Loucy (cell line): ENCODE results near the gene DAPL1.

Experiments used
- H2AFZ ChIP-seq: fragments of 200-600 bp; sonication (generic); 2 replicates; pipeline ENCODE4 v1.6.0; 2016; ENCODE audit warnings: antibody characterized with exemption, mild to moderate bottlenecking, low read length, moderate library complexity
- H3F3A ChIP-seq: fragments of 200-600 bp; 2 replicates; pipeline ENCODE4 v1.6.0; 2016; ENCODE audit warnings: antibody characterized with exemption, low read depth, mild to moderate bottlenecking
- H3K27me3 ChIP-seq: fragments of 200-600 bp; sonication (generic); 2 replicates; pipeline ENCODE4 v1.6.1; 2014; ENCODE audit warnings: low read length, mild to moderate bottlenecking; ENCODE audit not compliant: insufficient read depth, poor library complexity, severe bottlenecking
- H3K36me3 ChIP-seq: fragments of 200-600 bp; sonication (generic); 2 replicates; pipeline ENCODE4 v1.6.1; 2016; ENCODE audit warnings: low read length; ENCODE audit not compliant: insufficient read depth
- H3K4me1 ChIP-seq: fragments of 200-600 bp; sonication (generic); 2 replicates; pipeline ENCODE4 v1.5.1; 2014; ENCODE audit warnings: low read length, mild to moderate bottlenecking; ENCODE audit not compliant: insufficient read depth, poor library complexity, severe bottlenecking
- H3K4me2 ChIP-seq: fragments of 200-600 bp; sonication (generic); 2 replicates; pipeline ENCODE4 v1.6.0; 2014; ENCODE audit warnings: antibody characterized with exemption, low read length, low read depth, mild to moderate bottlenecking; ENCODE audit not compliant: poor library complexity, severe bottlenecking
- H3K4me3 ChIP-seq: fragments of 200-600 bp; sonication (generic); 2 replicates; pipeline ENCODE4 v1.5.1; 2014; ENCODE audit warnings: low read length, mild to moderate bottlenecking, mixed read lengths; ENCODE audit not compliant: poor library complexity, severe bottlenecking
- H3K79me2 ChIP-seq: fragments of 200-600 bp; sonication (generic); 2 replicates; pipeline ENCODE4 v1.6.1; 2014; ENCODE audit warnings: low read length; ENCODE audit not compliant: insufficient read depth
- H3K9ac ChIP-seq: fragments of 200-600 bp; sonication (generic); 2 replicates; pipeline ENCODE4 v1.6.0; 2014; ENCODE audit warnings: mild to moderate bottlenecking, low read depth, low read length, moderate library complexity; ENCODE audit not compliant: poor library complexity, severe bottlenecking
- H3K9me2 ChIP-seq: fragments of 200-600 bp; sonication (generic); replicated peaks from 2 replicates; pipeline ENCODE4 v1.6.1; 2016; ENCODE audit warnings: low read depth, low read length, mixed read lengths
- H3K9me3 ChIP-seq: fragments of 200-600 bp; sonication (generic); 2 replicates; pipeline ENCODE4 v1.6.1; 2014; ENCODE audit warnings: mild to moderate bottlenecking, antibody characterized with exemption, low read length, low read depth; ENCODE audit not compliant: insufficient read depth
- H4K20me1 ChIP-seq: fragments of 200-600 bp; sonication (generic); 2 replicates; pipeline ENCODE4 v1.6.0; 2014; ENCODE audit warnings: antibody characterized with exemption, low read length, mild to moderate bottlenecking; ENCODE audit not compliant: insufficient read depth, poor library complexity, severe bottlenecking
- CTCF ChIP-seq: fragments of 200-600 bp; sonication (generic); conservative IDR thresholded peaks from 2 replicates; pipeline ENCODE4 v1.5.1; 2014; ENCODE audit warnings: mild to moderate bottlenecking, antibody characterized with exemption, low read length
- EZH2phosphoT487 ChIP-seq: fragments of 200-600 bp; IDR thresholded peaks from 2 replicates; pipeline ENCODE4 v1.6.1; 2018; ENCODE audit warnings: antibody characterized with exemption, mild to moderate bottlenecking, moderate library complexity, borderline replicate concordance

Gene DAPL1

GRCh38 chr2:158762336-158762735 is 32.8 kb upstream of the DAPL1 start:
- H3K36me3 ChIP-seq = no peaks in the 10 kb centered on the region
- no peak overlapping the region for H3K4me3 ChIP-seq
- H4K20me1 ChIP-seq = no peaks in the 10 kb centered on the region
- no peak overlapping the region for H3K9ac ChIP-seq
- H3K4me2 ChIP-seq = no peak overlapping the region
- H3K9me3 ChIP-seq = no peaks in the 10 kb centered on the region
- no peaks in the 10 kb centered on the region for H3K9me2 ChIP-seq
- no peaks in the 10 kb centered on the region for H3K79me2 ChIP-seq
- H2AFZ ChIP-seq = no peak overlapping the region
- no peaks in the 10 kb centered on the region for H3K27me3 ChIP-seq
- H3K4me1 ChIP-seq = no peaks in the 10 kb centered on the region
- TF ChIP-seq EZH2phosphoT487 (no peak), CTCF (no peak)
- H3F3A ChIP-seq = no peaks in the 10 kb centered on the region

DNA sequence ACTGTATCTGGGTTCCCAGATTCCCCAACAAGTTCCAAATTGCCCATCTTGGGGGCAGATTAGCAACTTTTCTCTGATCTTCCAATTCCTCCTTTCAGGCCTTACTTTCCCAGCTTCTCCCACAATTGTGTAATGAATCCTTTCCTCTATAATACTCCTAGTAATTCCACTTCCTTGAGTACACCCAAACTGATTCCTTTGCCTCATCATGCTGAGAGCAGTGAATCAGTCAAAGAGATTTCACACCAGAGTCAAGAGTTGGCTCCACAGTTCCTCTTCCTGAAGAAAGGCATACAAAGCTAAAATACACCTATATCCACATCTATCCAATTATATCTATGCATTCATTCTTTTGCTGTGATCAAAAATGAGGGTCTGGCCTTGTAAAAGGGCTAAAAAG is 28.6 kb upstream of the DAPL1 start:
- no peaks in the 10 kb centered on the region for H3F3A ChIP-seq
- no peaks in the 10 kb centered on the region for H3K4me1 ChIP-seq
- no peak overlapping the region for H3K4me2 ChIP-seq
- H4K20me1 ChIP-seq = no peaks in the 10 kb centered on the region
- no peak for TF ChIP-seq CTCF
- TF ChIP-seq EZH2phosphoT487 = no peak
- no peaks in the 10 kb centered on the region for H3K9me2 ChIP-seq
- no peak overlapping the region for H3K4me3 ChIP-seq
- no peaks in the 10 kb centered on the region for H3K27me3 ChIP-seq
- H2AFZ ChIP-seq = no peak overlapping the region
- no peaks in the 10 kb centered on the region for H3K79me2 ChIP-seq
- no peaks in the 10 kb centered on the region for H3K9me3 ChIP-seq
- no peak overlapping the region for H3K9ac ChIP-seq
- H3K36me3 ChIP-seq = no peaks in the 10 kb centered on the region

DNA sequence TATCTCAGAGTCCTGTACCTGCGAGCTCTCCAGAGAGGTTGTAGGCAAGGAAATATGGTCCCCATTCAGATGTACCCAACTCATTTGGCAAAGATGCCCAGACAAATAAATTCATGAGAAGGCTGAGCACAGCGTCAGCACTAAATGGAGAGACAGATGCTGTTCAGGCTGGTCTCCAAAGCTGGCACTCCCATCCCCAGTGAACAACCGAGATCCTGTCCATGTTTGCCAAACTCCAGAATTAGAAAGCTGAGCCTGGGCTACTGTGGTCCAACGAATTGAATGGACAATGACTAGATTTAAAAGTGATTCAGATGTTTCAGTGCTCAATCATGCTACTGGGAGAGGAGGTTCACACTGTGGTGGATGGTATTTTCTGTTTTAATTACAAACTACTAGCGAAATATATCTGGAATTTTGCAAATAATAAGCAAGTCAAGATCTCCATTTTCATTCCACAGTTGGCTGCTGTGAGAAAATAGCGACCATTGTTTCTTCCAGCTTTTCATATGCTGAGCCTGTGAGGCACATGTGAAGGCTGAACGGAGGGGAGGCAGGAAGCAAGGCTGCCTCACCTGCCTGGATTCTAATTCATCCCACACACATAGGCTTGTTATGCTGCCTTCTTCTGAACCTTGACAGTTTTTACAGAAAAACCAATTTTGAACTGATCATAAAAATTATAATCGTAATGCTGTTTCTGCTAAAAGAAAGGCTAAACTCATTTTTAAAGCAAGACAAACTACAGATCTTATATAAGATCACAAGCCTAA is 22.6 kb upstream of the DAPL1 start:
- H3K9ac ChIP-seq = no peak overlapping the region
- H3K4me2 ChIP-seq = no peak overlapping the region

More for the DNA sequence above, 22.6 kb upstream of the DAPL1 start:
- Histone ChIP-seq H3K4me1 (no peaks in the 10 kb centered on the region), H3K9me3 (no peaks in the 10 kb centered on the region), H3K27me3 (no peaks in the 10 kb centered on the region), H3K79me2 (no peaks in the 10 kb centered on the region), H3K9me2 (no peaks in the 10 kb centered on the region), H2AFZ (no peak overlapping the region), H4K20me1 (no peaks in the 10 kb centered on the region), H3F3A (no peaks in the 10 kb centered on the region), H3K36me3 (no peaks in the 10 kb centered on the region), H3K4me3 (no peak overlapping the region)
- TF ChIP-seq EZH2phosphoT487 (no peak), CTCF (no peak)
